ENCODE data around the gene CDKL2. TPM values are rescaled to one million over a fixed set of nuclear protein-coding genes. Genes with fewer than 3 reads are reported as not detected.
"Not testable (repeated sequence)": the region's sequence is repeated elsewhere in the genome, so short reads cannot be mapped to it uniquely, and the experiment has no call there.

The CDKL2 gene
- total RNA-seq, 4 donors from 2014 or later = 14.1 to 27.0 (median 17.6) TPM

GRCh38 chr4:75545526-75545925 lies 84.8 kb downstream of the CDKL2 start:
- no peak for DNase-seq
- H3K27ac ChIP-seq = no peak overlapping the region
- H3K36me3 ChIP-seq = no peaks in the 10 kb centered on the region
- H3K27me3 ChIP-seq = no peaks in the 10 kb centered on the region
- no peak overlapping the region for H3K4me3 ChIP-seq (replicated peaks in 1 of 3)
- WGBS, 2 donors = 85 to 89% methylated on average over 4 to 5 of the region's 5 CpGs
- no peaks in the 10 kb centered on the region for H3K4me1 ChIP-seq
- H3K9me3 ChIP-seq = no peaks in the 10 kb centered on the region
- TF ChIP-seq CTCF (IDR thresholded peaks at IDR 0.05) = no peak
- no peak for TF ChIP-seq POLR2A (IDR thresholded peaks at IDR 0.05)
- intact Hi-C loops (cut with DNase I) = no loop called here

- intact Hi-C loops (cut with DNase I) = no loop called here
- TF ChIP-seq CTCF (IDR thresholded peaks at IDR 0.05) (no peak), POLR2A (IDR thresholded peaks at IDR 0.05) (no peak)
- WGBS, 2 donors = 96 to 97% methylated on average over 3 of the region's 3 CpGs
- no peak overlapping the region for H3K27ac ChIP-seq
- H3K36me3 ChIP-seq = peaks cover 0 to 3% of the 10 kb centered on the region in 2 donors
- no peaks in the 10 kb centered on the region for H3K27me3 ChIP-seq
- no peak overlapping the region for H3K4me3 ChIP-seq (replicated peaks in 1 of 3)
- no peaks in the 10 kb centered on the region for H3K4me1 ChIP-seq
- no peaks in the 10 kb centered on the region for H3K9me3 ChIP-seq
- DNase-seq = no peak
These were observed 85.5 kb downstream of the CDKL2 start for GRCh38 chr4:75544870-75545269.

GRCh38 chr4:75544220-75544619 lies 86.1 kb downstream of the CDKL2 start:
- 94 to 96% methylated on average over 8 of the region's 8 CpGs for WGBS, 2 donors
- DNase-seq; H3K4me3 ChIP-seq (replicated peaks in 1 of 3); H3K9me3 ChIP-seq; H3K36me3 ChIP-seq; H3K4me1 ChIP-seq; H3K27me3 ChIP-seq; H3K27ac ChIP-seq; intact Hi-C loops (cut with DNase I): not testable (repeated sequence)

- intact Hi-C loops (cut with DNase I) = no loop called here
- Histone ChIP-seq H3K36me3 (peaks cover 0 to 3% of the 10 kb centered on the region in 2 donors), H3K4me1 (no peaks in the 10 kb centered on the region), H3K27ac (no peak overlapping the region), H3K27me3 (no peaks in the 10 kb centered on the region), H3K9me3 (no peaks in the 10 kb centered on the region), H3K4me3 (replicated peaks in 1 of 3) (no peak overlapping the region)
- DNase-seq = no peak
- no peak for TF ChIP-seq POLR2A (IDR thresholded peaks at IDR 0.05)
- TF ChIP-seq CTCF (IDR thresholded peaks at IDR 0.05) = no peak
These were observed 87.5 kb downstream of the CDKL2 start for GRCh38 chr4:75542824-75543223.

- H3K27me3 ChIP-seq; H3K9me3 ChIP-seq; H3K36me3 ChIP-seq; intact Hi-C loops (cut with DNase I); H3K4me1 ChIP-seq; DNase-seq; H3K27ac ChIP-seq; H3K4me3 ChIP-seq (replicated peaks in 1 of 3): not testable (repeated sequence)
- WGBS, 2 donors = 90 to 93% methylated on average over 6 of the region's 6 CpGs
These were observed 93.0 kb downstream of the CDKL2 start for GRCh38 chr4:75537308-75537707.

- H3K4me1 ChIP-seq; DNase-seq; H3K27ac ChIP-seq; H3K27me3 ChIP-seq; H3K9me3 ChIP-seq; H3K4me3 ChIP-seq (replicated peaks in 1 of 3); intact Hi-C loops (cut with DNase I): not testable (repeated sequence)
- H3K36me3 ChIP-seq = peaks cover 12 to 18% of the 10 kb centered on the region in 2 donors
These were observed 96.4 kb downstream of the CDKL2 start for GRCh38 chr4:75533926-75534325.

GRCh38 chr4:75533339-75533887 lies 96.9 kb downstream of the CDKL2 start:
- H3K27ac ChIP-seq; DNase-seq; H3K4me1 ChIP-seq; H3K4me3 ChIP-seq (replicated peaks in 1 of 3); intact Hi-C loops (cut with DNase I); H3K27me3 ChIP-seq; H3K9me3 ChIP-seq: not testable (repeated sequence)
- H3K36me3 ChIP-seq = peaks cover 12 to 19% of the 10 kb centered on the region in 2 donors
- 96 to 98% methylated on average over 4 of the region's 4 CpGs for WGBS, 2 donors

GRCh38 chr4:75531536-75532143 lies 98.7 kb downstream of the CDKL2 start:
- 98% methylated on average over 7 of the region's 7 CpGs for WGBS, 2 donors

More at GRCh38 chr4:75531536-75532143, 98.7 kb downstream of the CDKL2 start:
- H3K4me3 ChIP-seq (replicated peaks in 1 of 3); intact Hi-C loops (cut with DNase I); H3K9me3 ChIP-seq; DNase-seq; H3K27me3 ChIP-seq; H3K27ac ChIP-seq; H3K4me1 ChIP-seq: not testable (repeated sequence)
- peaks cover 26 to 33% of the 10 kb centered on the region in 2 donors for H3K36me3 ChIP-seq

Measured in thyroid gland (tissue), 4 donors.